CD1c-positive myeloid dendritic cell (primary cell): ENCODE measurements around the gene COL27A1.

Experiments used
- DNase-seq: peaks from one replicate; pipeline ENCODE4 v3.0.0-alpha.2; 2016; ENCODE audit errors: extremely low spot score

COL27A1 gene

GRCh38 chr9:114287763-114288192 is 132.4 kb downstream of the COL27A1 start:
- DNase-seq = no peak

GRCh38 chr9:114288193-114289091 is 133.1 kb downstream of the COL27A1 start:
- DNase-seq = no peak

- no peak for DNase-seq
These were observed 133.8 kb downstream of the COL27A1 start for GRCh38 chr9:114289106-114289505.

DNA sequence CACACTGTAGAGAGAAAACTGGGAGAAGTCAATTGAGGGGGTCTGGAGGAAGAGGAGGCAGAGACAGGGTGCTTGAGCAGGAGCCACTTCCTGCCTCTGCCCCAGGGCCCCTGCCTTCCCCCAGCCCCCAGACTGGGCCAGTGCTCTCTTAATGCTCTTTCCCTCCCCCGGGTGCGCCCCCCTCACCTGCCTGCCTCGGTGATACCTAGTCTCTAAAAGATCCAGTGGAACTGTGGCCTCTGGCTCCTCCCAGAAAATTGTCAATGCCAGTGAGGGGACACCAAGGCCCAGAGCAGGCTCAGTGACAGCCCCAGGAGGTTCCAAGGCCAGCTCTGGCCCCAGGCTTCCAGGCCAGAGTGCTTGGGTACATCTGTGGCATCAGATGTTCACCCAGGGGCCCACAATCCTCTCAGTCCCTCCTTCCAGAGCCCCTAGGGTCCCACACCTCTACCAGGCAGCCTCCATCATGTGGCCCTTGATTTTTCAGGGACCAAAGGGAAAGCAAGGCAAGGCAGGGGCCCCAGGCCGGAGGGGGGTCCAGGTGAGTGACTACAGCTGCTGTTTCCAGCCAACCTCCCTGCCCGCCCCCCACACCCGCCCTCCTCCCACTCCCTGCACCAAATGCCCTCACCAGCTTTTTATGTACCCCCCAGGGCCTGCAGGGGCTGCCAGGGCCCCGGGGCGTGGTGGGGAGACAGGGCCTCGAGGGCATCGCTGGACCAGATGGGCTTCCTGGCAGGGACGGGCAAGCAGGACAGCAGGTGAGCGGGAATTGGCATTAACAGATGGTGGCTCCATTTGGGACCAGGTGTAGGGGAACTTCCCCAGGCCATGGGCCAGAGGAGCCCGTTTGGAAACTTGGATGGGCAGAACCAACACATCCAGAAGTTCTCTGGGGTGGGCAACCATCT is 134.5 kb downstream of the COL27A1 start:
- no peak for DNase-seq

GRCh38 chr9:114290561-114290986 is 135.2 kb downstream of the COL27A1 start:
- DNase-seq = no peak

GRCh38 chr9:114291064-114291474 is 135.7 kb downstream of the COL27A1 start:
- DNase-seq = peak; percentile 79

- DNase-seq = no peak
These were observed 136.7 kb downstream of the COL27A1 start for GRCh38 chr9:114291886-114292590.

DNA sequence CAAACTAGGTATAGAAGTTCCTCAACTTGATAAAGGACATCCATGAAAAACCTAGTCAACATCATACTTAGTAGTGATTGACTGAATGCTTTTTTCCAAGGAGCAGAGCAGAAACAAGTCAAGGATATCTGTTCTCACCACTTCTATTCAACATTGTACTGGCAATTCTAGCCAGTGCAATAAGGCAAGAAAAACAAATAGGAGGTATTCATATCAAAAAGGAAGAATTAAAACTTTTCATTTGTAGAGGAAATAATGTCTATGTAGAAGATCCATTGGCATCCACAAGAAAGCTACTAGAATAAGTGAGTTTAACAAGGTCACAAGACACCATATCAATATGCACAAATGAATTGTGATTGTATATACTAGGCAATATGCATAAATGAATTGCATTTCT is 139.3 kb downstream of the COL27A1 start:
- DNase-seq = no peak

GRCh38 chr9:114296338-114296737 is 141.0 kb downstream of the COL27A1 start:
- no peak for DNase-seq

- DNase-seq = no peak
These were observed 144.2 kb downstream of the COL27A1 start for GRCh38 chr9:114299286-114300152.

DNA sequence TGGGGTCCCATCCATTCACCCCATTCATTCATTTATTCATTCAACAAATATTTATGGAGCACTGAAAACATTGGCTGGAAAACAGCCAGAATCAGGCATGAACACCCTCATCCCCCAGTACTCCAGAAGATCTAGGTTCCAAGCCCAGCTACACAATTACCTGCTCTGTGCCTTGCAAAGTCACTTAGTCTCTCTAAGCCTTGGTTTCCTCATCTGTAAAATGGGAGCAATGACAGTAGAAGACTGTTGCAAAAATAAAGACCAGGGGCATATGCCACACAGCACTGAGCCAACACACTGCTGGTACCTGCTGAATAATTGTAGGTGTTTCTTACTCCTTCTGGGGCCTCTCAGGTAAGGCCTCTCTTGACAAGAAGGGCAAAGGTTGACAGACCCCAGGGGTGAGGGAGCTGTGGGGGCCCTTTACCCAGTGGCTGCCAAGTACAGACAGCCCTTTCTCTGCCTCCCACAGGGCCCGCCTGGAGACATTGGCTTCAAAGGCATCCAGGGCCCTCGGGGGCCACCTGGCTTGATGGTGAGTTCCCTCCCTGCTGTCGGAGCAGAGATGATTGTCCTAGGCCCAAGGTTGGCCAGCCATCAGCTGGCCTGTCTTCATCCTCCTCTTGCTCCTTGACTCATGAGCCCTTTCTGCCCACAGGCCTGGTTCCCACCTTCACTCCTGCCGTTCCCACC is 145.0 kb downstream of the COL27A1 start:
- no peak for DNase-seq

GRCh38 chr9:114300846-114301797 is 145.8 kb downstream of the COL27A1 start:
- DNase-seq = no peak

DNA sequence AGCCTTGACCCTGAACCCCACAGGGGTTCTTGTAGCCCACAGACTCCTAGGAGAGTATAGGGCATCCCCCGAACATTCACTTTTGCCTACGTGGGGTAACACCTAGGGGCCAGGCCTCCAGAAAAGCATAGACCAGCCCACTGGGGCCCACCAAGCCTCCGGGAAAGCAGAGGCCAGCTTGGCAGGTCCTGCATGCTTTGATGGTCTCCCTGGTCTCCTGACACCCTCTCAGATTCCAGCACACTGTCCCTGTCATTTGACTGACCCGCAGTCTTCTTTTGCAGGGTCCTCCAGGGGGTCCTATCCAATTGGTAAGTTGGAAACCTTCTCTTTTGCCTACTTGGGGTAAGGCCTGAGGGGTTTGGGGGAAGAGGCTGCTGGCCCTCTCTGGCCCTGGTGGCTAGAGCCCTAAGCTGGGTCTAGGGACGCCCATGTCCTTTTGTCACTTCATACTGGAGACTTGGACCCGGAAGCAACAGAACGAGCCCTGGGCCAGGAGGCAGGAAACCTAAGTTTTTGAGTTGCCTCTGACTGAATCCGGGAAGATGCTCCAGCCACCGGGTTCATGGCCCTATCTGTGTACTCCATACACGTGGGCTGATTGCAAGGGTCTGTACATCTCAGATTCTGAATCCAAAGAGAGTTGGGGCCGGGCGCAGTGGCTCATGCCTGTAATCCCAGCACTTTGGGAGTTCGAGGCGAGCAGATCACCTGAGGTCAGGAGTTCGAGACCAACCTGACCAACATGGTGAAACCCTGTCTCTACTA is 146.6 kb downstream of the COL27A1 start:
- DNase-seq = no peak

- DNase-seq = no peak
These were observed 147.4 kb downstream of the COL27A1 start for GRCh38 chr9:114302727-114303126.

DNA sequence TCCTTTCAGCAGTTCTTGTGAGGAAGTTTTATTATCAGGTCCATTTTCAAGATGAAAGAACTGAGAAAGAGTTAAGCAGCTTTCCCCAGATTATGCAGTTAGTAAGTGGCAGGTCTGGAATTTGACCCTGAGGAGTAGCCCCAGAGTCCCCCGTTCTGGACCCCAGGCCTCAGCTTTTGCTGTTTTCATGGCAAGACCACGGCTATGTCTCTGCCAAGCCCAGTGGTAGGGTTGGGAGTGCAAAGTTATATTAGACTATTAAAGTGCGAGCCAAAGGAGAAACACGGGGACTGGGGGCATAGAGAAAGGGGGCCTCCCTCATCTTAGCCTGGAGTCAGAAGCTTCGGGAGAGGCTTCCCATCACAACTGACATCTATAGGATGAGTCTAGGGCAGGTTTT is 148.2 kb downstream of the COL27A1 start:
- DNase-seq = no peak

GRCh38 chr9:114303977-114304376 is 148.6 kb downstream of the COL27A1 start:
- DNase-seq = no peak

DNA sequence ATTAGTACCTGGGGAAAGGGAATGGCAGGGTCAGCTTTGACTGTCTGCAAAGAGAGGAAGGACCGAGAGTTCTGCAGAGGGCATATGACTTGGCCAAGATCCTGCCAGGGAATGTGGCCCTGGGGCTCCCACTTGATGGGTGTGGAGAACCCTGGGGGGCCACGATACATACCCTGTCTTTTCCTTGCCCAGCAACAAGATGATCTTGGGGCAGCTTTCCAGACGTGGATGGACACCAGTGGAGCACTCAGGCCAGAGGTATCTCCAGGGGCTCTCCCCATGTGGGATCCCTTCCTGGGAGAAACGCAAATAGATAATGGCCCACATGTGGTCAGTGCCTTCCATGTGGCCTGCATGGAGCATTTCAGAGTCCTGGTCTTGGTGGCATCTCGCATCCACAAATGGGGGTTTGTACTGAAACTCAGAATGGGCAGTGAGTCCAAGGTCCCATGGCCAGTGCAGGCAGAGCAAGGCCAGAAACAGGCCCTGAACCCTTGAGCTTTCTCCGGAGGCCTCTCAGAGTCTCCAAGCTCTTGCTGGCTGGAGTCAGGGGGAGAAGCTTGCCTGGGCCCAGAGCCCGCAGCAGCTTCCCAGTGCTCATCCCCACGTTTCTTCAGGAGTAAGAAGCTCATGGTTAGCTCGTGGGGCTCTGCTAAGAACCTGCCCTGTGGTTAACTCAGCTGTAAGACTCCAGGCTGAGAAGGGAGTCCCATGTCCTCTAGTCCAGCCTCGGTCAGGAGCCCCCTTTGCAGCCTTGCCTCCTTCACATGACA is 149.3 kb downstream of the COL27A1 start:
- DNase-seq = no peak

- no peak for DNase-seq
These were observed 152.5 kb downstream of the COL27A1 start for GRCh38 chr9:114307899-114308267.
